Cerebellar cortex (tissue), 1 donor: ENCODE data around the gene COMP.
A peak's percentile ranks its signal among the peaks of the same experiment; 100 is the strongest.
"Not testable (repeated sequence)": the region's sequence is repeated elsewhere in the genome, so short reads cannot be mapped to it uniquely, and the experiment has no call there.

Experiments used
- DNase-seq: peaks from one replicate; pipeline ENCODE4 v3.0.0-alpha.2; 2015; ENCODE audit warnings: low spot score

Gene COMP

DNA sequence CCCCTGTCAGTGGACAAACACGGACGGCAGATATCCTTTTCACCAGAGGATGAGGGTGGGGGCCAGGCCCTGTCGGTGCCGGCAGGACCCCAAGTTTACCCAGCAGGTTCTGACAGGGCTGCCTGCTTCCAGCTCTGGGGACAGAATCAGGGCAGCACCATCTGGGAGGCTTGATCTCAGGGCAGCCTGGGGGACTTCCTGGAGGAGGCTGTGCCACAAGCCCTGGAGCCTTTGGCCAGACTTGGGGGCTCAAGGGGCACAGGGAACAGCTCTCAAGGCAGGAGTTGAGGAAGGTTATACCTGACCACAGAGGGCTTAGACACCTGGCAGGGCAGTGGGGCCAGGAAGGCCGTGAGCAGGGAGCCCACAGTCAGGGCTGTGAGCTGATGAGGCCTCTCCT, 45.2 kb downstream of the COMP start:
- no peak for DNase-seq

DNA sequence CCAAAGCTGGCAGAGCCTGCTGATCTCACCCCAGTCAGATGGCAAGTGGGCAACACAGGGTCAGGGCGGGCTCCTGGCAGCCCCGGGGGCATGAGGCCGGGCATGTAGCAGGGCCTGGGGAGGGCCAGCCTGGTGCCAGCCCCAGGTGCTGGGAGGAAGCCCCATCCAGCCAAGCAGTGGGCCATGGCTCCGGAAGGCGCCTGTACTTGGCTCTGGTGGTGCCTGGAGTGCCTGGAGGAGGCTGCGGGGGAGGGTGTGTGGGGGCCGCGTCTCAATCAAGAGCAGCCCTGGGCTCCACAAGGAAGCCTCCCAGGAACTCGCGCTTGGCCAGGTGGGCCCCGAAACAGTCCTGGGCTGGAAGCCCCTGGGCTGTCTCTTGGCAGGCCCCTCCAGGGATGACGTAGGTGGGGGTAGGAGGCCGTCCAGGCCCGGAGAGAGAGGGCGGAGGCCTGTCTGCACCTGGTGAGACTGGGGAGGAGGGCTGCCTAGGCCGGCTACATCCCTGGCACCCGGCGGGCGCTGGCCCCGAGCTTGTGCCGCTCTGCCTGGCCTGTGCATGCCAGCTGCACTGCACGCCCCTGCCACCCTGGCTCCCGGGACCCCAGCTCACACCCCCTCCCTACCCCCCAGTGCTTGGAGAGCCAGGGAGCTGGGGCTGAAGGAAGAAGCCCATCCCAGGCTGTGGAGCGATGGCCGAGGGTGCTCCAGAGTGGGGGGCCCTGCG, 45.9 kb downstream of the COMP start:
- peak; percentile 97 for DNase-seq

DNA sequence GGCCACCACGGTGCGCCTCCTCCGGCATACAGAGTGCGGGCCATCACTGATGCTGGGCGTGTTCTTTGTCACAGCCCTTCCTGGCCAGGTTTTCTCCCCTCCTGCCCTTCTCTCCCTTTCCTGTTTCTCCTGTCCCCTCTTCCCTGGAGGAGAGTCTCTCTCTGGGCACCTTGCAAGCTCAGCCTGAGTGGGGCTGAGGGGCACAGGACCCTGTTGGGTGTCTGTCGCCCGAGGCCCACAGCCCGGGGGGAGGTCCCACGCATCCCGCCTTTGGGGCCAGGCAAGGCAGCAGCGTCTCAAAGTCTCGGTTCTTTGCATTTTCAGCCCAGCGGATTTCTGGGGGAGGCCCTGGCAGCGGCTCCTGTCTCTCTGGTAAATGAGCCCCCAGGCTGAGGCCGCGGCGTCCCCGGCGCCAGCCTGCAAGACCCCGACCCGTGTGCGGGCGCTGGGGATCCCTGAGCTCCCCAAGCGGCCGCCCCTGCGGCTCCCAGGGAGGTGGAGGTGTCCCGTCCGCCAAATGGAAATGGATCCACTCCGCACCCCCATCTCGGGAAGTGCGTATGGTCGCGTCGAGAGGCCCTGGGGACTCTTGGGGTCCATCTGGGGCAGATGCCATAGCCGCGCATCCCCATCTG, 47.2 kb downstream of the COMP start:
- DNase-seq: no peak

DNA sequence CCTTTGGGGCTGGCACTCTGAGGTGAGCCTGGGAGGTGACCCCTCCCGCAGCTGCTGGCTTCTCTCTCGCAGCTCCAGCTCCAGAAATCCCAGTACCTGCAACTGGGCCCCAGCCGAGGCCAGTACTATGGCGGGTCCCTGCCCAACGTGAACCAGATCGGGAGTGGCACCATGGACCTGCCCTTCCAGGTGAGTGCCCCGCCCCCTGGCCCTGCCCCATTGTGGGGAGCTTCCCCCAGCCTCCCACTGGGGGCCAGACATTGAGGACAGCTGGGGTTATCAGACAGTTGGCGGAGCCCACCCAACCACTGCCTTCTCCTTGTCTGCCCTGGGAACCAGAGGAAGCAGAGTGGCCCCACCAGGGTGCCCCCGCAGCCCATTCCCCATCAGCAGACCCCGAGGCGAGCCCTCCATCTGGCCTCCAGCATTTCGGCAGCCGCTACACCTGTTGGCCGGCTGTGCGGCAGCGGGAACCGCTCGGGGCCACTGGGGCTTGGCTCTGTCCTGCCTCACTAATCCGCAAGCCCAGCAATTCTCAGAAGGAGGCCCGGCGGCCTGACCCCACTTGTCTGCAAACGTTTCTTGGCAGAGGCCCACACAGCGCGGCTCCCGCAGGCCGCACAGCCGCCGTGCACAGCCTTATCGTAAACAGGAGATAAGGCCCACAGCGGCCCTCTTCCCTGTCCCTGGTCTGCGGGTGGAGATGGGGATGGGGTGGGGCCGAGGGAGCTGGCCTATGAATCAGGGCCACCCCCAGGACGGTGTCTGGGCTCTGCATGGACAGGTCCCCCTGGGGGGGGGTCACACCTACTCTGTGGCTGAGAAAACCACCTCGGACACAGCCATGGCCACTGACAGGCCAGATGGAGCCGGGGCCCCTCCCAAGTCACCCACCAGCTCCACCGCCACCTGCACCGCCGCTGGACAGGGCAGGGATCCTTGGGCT, 48.0 kb downstream of the COMP start:
- peak; percentile 51 for DNase-seq

DNA sequence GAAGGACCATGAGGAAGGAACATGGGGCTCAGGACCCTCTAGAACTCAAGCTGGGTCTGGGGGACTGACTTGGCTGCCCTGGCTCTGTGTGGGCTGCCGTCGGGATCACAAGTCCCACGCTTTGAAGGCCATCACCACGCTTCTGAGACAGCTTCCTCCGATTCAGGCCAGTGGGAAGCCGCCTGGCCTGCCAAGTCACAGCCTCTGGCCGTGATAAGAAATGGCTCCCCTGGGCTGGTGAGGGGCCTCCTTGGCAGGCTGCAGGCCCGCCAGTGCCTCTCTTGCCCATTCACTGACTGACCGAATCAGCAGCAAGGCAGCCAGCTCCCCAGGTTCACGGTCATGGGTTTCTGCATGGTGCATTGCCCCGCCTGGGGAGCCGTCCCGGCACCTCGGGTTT, 48.8 kb downstream of the COMP start:
- DNase-seq: no peak

DNA sequence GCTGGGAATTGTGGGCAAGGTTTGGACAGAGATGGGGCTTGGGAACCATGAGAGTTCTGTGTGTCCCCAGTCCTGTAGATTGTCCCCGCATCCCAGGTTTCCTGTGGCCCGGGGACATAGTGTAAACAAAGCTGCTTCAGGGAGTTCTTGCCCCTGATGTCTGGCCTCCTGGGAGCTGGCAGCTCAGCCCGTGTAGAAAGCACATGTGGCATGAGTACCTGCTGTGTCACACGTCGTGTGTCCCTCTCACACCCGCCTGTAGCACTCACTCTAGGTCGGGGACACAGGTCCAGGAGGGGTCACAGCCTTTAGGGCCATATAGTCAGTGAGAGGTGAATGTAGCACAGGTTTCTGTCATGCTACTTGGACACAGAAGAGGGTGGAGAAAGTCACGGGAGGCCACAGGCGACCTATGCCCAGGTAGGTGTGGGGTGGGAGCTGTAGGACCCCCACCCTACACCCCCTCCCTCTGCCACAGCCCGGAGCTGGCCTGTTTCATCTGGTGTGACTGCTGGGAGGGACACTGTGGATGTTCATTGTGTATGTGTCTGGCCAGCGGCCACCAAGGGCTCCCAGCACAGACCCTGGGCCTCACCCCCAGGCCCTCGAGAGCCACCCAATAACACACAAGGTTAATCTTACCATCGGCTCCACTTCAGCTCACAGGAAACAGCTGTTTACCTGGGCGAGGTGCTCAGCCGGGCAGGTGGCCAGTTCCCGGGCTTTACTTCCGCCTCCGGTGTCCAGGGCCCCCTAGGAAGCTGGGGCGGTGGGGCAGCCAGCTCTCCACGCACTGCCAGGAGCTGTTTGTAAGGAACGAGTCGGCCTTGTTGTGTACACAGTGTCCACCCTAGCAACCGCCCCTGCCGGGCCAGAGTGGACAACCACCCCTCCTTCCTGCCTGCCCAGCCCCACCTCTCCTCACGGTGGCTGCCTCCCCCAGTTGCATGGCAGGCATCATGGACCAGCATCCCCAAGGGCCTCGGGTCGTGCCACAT, 49.7 kb downstream of the COMP start:
- no peak for DNase-seq

DNA sequence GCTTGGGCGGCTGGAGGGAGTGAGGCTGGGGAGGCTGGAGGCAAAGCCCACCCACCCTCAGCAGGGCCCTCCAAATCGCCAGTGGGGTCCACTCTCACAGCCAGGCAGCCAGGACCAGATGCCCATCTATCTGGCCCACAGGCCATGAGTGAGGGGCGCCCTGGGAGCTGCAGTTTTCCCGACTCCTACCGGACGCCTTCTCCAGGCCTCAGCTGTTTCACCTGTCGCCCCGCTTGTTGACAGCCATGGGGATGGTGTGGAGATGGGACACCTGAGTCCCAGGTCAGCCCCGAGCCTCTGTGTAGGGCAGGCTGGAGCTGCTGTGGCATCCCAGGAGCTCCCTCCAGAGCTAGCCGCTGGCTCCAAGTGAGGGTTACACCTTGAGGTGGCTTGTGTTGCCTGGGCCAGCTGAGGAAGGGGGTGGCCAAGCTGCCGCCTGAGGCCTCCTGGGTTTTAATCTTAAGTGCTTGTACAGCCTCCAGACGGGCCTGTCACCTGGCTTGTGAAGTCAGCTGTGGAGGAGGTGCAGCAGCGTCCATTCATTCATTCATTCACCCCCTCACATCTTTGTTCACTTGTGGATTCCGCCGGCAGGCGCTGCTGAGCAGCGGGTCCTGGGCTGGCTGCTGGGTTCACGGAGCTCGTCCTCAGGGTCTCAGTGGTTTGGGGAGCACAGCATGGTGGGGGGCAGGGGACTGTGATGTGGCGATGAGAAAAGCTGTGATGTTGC, 52.0 kb downstream of the COMP start:
- DNase-seq: no peak

DNA sequence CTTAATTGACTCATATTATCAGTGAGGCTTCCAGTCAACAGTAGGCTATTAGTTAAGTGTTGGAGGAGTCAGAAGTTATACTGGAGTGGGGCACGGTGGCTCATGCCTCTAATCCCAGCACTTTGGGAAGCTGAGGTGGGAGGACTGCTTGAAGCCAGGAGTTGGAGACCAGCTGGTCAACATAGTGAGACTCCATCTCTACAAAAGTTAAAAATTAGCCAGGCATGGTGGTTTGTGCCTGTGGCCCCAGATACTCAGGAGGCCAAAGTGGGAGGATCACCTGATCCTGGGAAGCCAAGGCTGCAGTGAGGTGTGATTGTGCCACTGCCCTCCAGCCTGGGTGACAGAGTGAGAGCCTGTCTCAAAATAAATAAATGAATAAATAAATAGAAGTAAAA, 53.2 kb downstream of the COMP start:
- no peak for DNase-seq

DNA sequence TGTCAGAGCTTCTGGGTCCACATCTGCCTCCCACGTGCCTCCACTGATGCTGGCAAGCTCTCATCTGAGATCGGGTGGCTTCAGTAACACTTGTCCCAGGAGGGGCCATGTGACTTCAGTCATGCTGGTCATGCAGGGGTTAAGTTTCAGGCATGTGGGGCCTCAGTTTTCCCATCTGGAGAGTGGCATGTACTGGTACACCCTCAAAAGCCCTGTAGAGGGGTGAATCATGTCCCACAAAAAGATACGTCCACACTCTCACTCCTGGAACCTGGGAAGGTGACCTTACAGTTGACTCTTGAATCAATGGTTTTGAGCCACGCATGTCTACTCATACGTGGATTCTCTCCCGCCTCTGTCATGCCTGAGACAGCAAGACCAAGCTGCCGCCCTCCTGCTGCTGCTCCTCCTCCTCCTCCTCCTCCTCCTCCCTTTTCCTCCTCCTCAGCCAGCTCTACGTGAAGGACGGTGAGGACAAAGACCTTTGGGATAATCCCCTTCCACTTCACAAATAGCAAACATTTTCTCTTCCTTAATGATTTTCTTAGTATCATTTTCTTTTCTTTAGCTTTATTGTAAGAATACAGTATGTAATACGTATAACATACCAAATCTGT, 53.7 kb downstream of the COMP start:
- DNase-seq: no peak

DNA sequence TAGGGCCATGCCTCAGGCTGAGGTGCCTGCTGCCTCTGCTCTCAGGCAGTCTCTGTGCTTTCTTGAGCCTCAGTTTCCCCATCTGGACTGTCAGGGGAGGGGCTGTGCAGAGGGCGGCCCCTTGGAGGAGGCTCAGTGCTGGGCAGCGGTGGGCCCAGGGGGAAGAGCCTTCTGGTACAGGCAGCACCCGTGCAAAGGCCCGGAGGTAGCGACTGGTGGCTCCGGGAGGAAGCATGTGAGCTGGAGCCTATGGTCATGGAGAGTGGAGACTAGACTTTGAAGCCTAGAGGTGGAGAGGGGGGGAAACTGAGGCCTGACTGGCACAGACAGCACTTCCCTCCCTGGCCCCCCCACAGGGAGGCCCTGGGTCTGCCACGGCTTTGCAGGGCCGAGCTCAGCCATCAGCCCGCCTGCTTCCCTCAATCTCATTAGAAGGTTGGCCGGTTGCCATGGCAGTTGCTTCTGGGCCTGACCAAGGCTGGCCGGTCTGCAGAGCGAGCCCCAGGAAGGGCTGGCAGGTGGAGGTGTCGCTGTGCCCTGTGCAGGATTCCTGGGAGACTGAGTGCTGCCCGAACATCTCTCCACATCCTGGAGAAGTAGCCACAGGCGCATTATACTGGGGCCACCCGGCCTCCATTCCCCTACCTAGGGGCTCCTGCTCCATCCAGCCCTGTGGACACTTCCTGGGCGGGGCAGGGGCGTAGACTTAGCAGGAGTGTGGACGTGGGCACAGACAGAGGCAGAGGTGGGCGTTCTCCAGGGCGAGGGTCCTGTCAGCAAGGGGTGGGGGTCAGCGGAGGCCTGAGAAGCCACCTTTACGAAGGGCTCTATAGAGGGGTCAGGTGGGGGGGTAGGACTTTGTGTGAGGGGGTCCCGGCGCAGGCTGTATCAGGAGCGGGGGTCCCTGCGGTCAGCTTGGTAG, 54.4 kb downstream of the COMP start:
- peak; percentile 86 for DNase-seq

DNA sequence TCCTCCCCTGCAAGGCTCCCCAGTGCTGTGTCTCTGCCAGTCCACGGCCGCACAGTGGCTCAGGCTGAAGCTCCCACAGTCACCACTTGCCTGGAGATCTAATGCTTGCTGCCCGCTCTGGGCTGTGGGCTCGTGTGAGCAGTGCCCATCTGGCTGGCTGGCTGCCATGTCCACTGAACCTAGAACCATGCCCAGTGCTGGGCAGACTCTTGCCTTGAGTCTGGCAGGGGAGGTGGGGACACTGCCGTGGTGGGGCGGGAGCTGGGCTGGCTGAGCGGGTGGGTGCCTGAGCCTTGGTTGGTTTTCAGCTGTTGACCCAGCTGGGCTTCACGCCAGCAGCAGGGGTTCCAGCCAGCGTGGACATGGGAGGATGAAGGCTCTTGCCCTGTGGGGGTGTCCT, 55.4 kb downstream of the COMP start:
- DNase-seq: no peak

DNA sequence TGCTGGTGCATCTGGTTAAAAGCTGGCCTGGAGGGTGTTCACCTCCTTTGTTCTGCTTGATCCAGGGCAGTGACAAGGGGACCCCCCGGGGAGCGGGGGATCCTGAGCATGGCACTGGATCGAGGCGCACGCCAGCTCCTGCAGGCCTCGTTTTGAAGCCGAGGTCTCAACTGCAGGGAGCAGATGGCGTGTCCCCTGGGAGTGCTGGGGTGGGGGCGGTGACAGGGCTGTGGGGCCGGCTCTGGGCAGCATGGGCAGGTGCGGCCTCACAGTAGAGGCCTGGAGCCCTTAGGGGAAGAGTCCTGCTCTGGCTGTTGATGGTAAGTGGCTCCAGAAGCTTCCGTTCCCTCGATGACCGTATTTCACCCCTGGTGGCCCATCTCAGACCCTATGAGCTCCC, 55.8 kb downstream of the COMP start:
- no peak for DNase-seq

DNA sequence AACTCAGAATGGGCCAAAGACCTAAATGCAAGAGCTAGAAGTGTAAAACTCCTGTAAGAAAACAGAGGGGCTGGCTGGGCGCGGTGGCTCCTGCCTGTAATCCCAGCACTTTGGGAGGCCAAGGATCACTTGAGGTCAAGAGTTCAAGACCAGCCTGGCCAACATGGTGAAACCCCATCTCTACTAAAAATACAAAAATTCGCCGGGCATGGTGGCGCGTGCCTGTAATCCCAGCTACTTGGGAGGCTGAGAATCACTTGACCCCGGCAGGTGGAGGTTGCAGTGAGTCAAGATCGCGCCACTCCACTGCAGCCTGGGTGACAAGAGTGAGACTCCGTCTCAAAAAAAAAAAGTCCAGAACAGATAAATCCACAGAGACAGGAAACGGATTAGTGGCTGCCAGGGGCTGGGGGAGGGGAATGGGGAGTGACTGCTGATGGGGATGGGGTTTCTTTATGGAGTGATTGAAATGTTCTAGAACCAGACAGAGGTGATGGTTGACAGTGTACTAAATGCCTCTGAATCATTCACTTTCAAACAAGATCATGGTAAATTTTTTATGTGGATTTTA, 57.3 kb downstream of the COMP start:
- DNase-seq: not testable (repeated sequence)

DNA sequence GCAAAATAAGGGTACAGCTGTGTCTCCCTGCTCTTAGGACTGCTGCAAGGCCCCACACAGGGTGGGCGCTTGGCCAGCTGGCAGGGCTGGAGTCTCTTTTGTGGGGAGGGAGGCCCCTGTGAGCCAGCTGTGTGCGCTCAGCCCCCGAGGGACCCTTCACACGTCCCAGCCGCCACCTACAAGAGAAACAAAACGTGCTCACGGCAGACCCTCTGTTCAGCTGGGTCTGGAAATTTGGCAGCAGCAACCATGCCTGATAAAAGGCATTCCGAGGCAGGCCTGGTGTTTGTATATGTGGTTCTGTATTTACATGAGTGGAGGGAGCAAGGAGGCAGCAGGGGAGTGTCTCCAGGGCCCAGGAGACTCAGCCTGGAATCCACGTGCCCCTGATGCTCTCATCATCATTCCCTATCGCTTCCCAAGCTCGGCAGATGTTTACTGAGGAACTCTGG, 57.9 kb downstream of the COMP start:
- no peak for DNase-seq
